SU-DHL-6 (cell line): ENCODE measurements around the gene HYOU1.
"Not testable (repeated sequence)": the region's sequence is repeated elsewhere in the genome, so short reads cannot be mapped to it uniquely, and the experiment has no call there.

Source experiments
- H2AFZ ChIP-seq: fragments of 200-600 bp; sonication (generic); 2 replicates; pipeline ENCODE4 v1.6.1; 2014; ENCODE audit warnings: low read depth, mild to moderate bottlenecking, moderate library complexity, mixed read lengths, antibody characterized with exemption, low read length; ENCODE audit not compliant: severe bottlenecking
- H3F3A ChIP-seq: fragments of 200-600 bp; shearing (Covaris generic); 2 replicates; pipeline ENCODE4 v1.6.0; 2016; ENCODE audit warnings: antibody characterized with exemption, mild to moderate bottlenecking; ENCODE audit not compliant: insufficient read depth
- H3K27ac ChIP-seq: fragments of 200-600 bp; sonication (generic); 2 replicates; pipeline ENCODE4 v1.5.1; 2016; ENCODE audit warnings: low read depth, mild to moderate bottlenecking, low read length, moderate library complexity, mixed read lengths
- H3K27me3 ChIP-seq: fragments of 200-600 bp; sonication (generic), shearing (Covaris generic); 2 replicates; pipeline ENCODE4 v1.6.0; 2014; ENCODE audit warnings: mild to moderate bottlenecking, low read length
- H3K36me3 ChIP-seq: fragments of 200-600 bp; sonication (generic); 2 replicates; pipeline ENCODE4 v1.6.1; 2014; ENCODE audit warnings: mild to moderate bottlenecking, low read length, mixed read lengths
- H3K4me2 ChIP-seq: fragments of 300-600, 200-600 bp; shearing (Covaris generic), sonication (generic); 2 replicates; pipeline ENCODE4 v1.6.0; 2014; ENCODE audit warnings: low read length, low read depth, mild to moderate bottlenecking; ENCODE audit not compliant: poor library complexity, severe bottlenecking
- H3K4me3 ChIP-seq: fragments of 200-600 bp; sonication (generic); 2 replicates; pipeline ENCODE4 v1.5.1; 2014; ENCODE audit warnings: antibody characterized with exemption, low read length, mild to moderate bottlenecking, mixed read lengths; ENCODE audit not compliant: insufficient read depth, poor library complexity, severe bottlenecking
- H3K79me2 ChIP-seq: fragments of 200-600 bp; sonication (generic); 2 replicates; pipeline ENCODE4 v1.6.1; 2014; ENCODE audit warnings: mild to moderate bottlenecking, low read length, moderate library complexity; ENCODE audit not compliant: insufficient read depth
- H3K9ac ChIP-seq: fragments of 200-600 bp; sonication (generic); 2 replicates; pipeline ENCODE4 v1.7.0; 2014; ENCODE audit warnings: mild to moderate bottlenecking, low read length
- H3K9me2 ChIP-seq: fragments of 200-600 bp; sonication (generic); replicated peaks from 2 replicates; pipeline ENCODE4 v1.6.1; 2014; ENCODE audit warnings: low read length; ENCODE audit not compliant: insufficient read depth
- H3K9me3 ChIP-seq: fragments of 200-600 bp; sonication (generic); 2 replicates; pipeline ENCODE4 v1.6.1; 2014; ENCODE audit warnings: low read length, mixed read lengths; ENCODE audit not compliant: insufficient read depth
- H4K20me1 ChIP-seq: fragments of 200-600 bp; sonication (generic); 2 replicates; pipeline ENCODE4 v1.6.1; 2014; ENCODE audit warnings: low read depth, mild to moderate bottlenecking, antibody characterized with exemption, low read length, moderate library complexity, mixed read lengths
- EZH2phosphoT487 ChIP-seq: fragments of 200-600 bp; sonication (generic), shearing (Covaris generic); conservative IDR thresholded peaks from 2 replicates; pipeline ENCODE4 v1.6.1; 2018; ENCODE audit warnings: mild to moderate bottlenecking, antibody characterized with exemption, low read length, moderate library complexity, mixed read lengths
- TF ChIP-seq, protein P1 (sequence below): fragments of 200-600 bp; sonication (generic); IDR thresholded peaks from one replicate; pipeline ENCODE4 v1.5.1; 2017; ENCODE audit warnings: antibody characterized with exemption, mild to moderate bottlenecking, low read length, moderate library complexity; ENCODE audit not compliant: insufficient read depth, poor library complexity, severe bottlenecking

The HYOU1 gene

GRCh38 chr11:119021631-119022030, 35.4 kb downstream of the HYOU1 start:
- H3K4me3 ChIP-seq = no peak overlapping the region
- TF ChIP-seq, protein P1, sequence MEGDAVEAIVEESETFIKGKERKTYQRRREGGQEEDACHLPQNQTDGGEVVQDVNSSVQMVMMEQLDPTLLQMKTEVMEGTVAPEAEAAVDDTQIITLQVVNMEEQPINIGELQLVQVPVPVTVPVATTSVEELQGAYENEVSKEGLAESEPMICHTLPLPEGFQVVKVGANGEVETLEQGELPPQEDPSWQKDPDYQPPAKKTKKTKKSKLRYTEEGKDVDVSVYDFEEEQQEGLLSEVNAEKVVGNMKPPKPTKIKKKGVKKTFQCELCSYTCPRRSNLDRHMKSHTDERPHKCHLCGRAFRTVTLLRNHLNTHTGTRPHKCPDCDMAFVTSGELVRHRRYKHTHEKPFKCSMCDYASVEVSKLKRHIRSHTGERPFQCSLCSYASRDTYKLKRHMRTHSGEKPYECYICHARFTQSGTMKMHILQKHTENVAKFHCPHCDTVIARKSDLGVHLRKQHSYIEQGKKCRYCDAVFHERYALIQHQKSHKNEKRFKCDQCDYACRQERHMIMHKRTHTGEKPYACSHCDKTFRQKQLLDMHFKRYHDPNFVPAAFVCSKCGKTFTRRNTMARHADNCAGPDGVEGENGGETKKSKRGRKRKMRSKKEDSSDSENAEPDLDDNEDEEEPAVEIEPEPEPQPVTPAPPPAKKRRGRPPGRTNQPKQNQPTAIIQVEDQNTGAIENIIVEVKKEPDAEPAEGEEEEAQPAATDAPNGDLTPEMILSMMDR = no peak
- no peak for TF ChIP-seq EZH2phosphoT487
- H3K9ac ChIP-seq = no peak overlapping the region
- H3K79me2 ChIP-seq = peaks cover 41% of the 10 kb centered on the region
- H3F3A ChIP-seq = peaks cover 25% of the 10 kb centered on the region
- no peak overlapping the region for H2AFZ ChIP-seq
- no peak overlapping the region for H3K4me2 ChIP-seq
- H3K9me2 ChIP-seq = no peaks in the 10 kb centered on the region
- peaks cover 9% of the 10 kb centered on the region for H3K36me3 ChIP-seq
- no peaks in the 10 kb centered on the region for H3K27me3 ChIP-seq
- H3K27ac ChIP-seq = no peak overlapping the region
- no peaks in the 10 kb centered on the region; the same call in 1 of the 2 replicates for H4K20me1 ChIP-seq
- no peaks in the 10 kb centered on the region for H3K9me3 ChIP-seq

DNA sequence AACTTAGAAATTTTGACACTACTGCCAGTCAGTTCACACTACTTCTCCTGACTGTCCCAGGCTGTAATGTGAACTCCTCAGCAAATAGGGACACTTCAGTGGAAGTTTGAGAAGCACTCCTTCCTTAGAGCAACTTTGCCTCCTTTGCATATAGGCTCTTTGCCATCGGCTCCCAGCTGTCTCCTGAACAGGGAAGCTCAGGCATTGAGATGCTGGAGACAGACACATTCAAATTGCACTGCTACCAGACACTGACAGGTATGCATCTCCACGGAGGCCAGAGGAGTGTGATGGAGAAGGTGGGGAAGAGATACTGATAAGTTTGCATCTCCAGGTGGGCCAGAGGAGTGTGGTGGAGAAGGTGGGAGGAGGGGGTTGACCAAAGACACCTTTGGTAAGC, 37.0 kb downstream of the HYOU1 start:
- Histone ChIP-seq H3K9me2 (no peaks in the 10 kb centered on the region), H3K9ac (peak overlapping the region; percentile 96), H3F3A (peaks cover 42% of the 10 kb centered on the region), H3K27ac (no peak overlapping the region), H3K79me2 (peaks cover 56% of the 10 kb centered on the region), H3K9me3 (no peaks in the 10 kb centered on the region), H2AFZ (no peak overlapping the region), H3K36me3 (peaks cover 23% of the 10 kb centered on the region), H4K20me1 (peaks cover 4% of the 10 kb centered on the region; the same call in 1 of the 2 replicates), H3K4me2 (peak overlapping the region; percentile 68), H3K27me3 (no peaks in the 10 kb centered on the region), H3K4me3 (peak overlapping the region; percentile 92)
- TF ChIP-seq, protein P1 = no peak
- no peak for TF ChIP-seq EZH2phosphoT487

- Histone ChIP-seq H3K27me3 (no peaks in the 10 kb centered on the region), H3K9me2 (no peaks in the 10 kb centered on the region), H3K27ac (peak within 1 kb of the TSS; percentile 96), H3K36me3 (peaks cover 25% of the 10 kb centered on the region), H3K9ac (peak within 1 kb of the TSS; percentile 96), H3K4me3 (peak within 1 kb of the TSS; percentile 92), H3K4me2 (peak within 1 kb of the TSS; percentile 68), H3K9me3 (no peaks in the 10 kb centered on the region), H3F3A (peaks cover 53% of the 10 kb centered on the region), H4K20me1 (peaks cover 4% of the 10 kb centered on the region; the same call in 1 of the 2 replicates), H3K79me2 (peaks cover 56% of the 10 kb centered on the region), H2AFZ (peak within 1 kb of the TSS; percentile 82)
- TF ChIP-seq EZH2phosphoT487 = no peak
- TF ChIP-seq, protein P1 = no peak
These were observed 38.7 kb downstream of the HYOU1 start, which contains the start of the genes RPS25 and TRAPPC4 for GRCh38 chr11:119018074-119018938. Gene RPS25, minus strand, starts transcription at chr11:119018343. Its CDS starts 59 bp downstream, at chr11:119018284. Gene TRAPPC4, plus strand, starts transcription at chr11:119018766. Its CDS starts 30 bp downstream, at chr11:119018796.

GRCh38 chr11:119017377-119017776, 39.6 kb downstream of the HYOU1 start:
- Histone ChIP-seq H3K79me2 (peaks cover 56% of the 10 kb centered on the region), H3K36me3 (peaks cover 25% of the 10 kb centered on the region), H3K4me3 (peak overlapping the region; percentile 92), H3K9ac (peak overlapping the region; percentile 96), H3K27ac (peak overlapping the region; percentile 96), H3F3A (peaks cover 58% of the 10 kb centered on the region), H3K4me2 (peak overlapping the region; percentile 68)
- H2AFZ ChIP-seq, H3K9me3 ChIP-seq, H3K9me2 ChIP-seq, H3K27me3 ChIP-seq, H4K20me1 ChIP-seq: not testable (repeated sequence)
